H1 (cell line): ENCODE data around the gene PIM1. TPM values are rescaled to one million over a fixed set of nuclear protein-coding genes. Genes with fewer than 3 reads are reported as not detected.
A peak's percentile ranks its signal among the peaks of the same experiment; 100 is the strongest.

Source experiments
- CTCF ChIA-PET: fragments of 300-600 bp; sonication (Branson Sonifier 250); formaldehyde crosslinking; loops from one replicate; lab custom pipeline; 2021; ENCODE audit not compliant: partially characterized antibody; lab: Charles Lee
- POLR2A ChIA-PET: fragments of 300-600 bp; sonication (Branson Sonifier 250); formaldehyde crosslinking; loops from one replicate; lab custom pipeline; 2021; ENCODE audit warnings: inconsistent platforms; ENCODE audit not compliant: partially characterized antibody; lab: Charles Lee
- DNase-seq, 2 experiments: peaks; one replicate each; pipeline versions ENCODE4 v3.0.0 to v3.0.0-alpha.2; 2010 to 2022; ENCODE audit warnings: low spot score in 2 of 2, low read depth in 1 of 2, mixed read lengths in 1 of 2
- FAIRE-seq: peaks from 2 replicates; lab custom pipeline; 2011; peaks lifted over from hg19 to GRCh38; lab: Jason Lieb, UNC
- H2AFZ ChIP-seq: 2 replicates; pipeline ENCODE4 v1.8.1; 2012; ENCODE audit warnings: low read length, inconsistent platforms
- H2AK5ac ChIP-seq: 2 replicates; pipeline ENCODE4 v1.6.1; 2013; ENCODE audit warnings: low read depth, low read length
- H2BK120ac ChIP-seq: replicated peaks from 2 replicates; pipeline ENCODE3; 2013; ENCODE audit warnings: low read depth, low read length, inconsistent platforms
- H2BK12ac ChIP-seq: 2 replicates; pipeline ENCODE4 v1.6.1; 2013; ENCODE audit warnings: low read depth, low read length
- H2BK15ac ChIP-seq: 2 replicates; pipeline ENCODE4 v1.6.1; 2013; ENCODE audit warnings: low read length
- H2BK20ac ChIP-seq: 2 replicates; pipeline ENCODE4 v1.6.1; 2013; ENCODE audit warnings: low read length
- H2BK5ac ChIP-seq: 2 replicates; pipeline ENCODE4 v1.6.1; 2013; ENCODE audit warnings: low read depth, low read length
- H3K14ac ChIP-seq: 2 replicates; pipeline ENCODE4 v1.6.1; 2013; ENCODE audit warnings: inconsistent platforms; ENCODE audit not compliant: insufficient read length
- H3K18ac ChIP-seq: 2 replicates; pipeline ENCODE4 v1.6.1; 2013; ENCODE audit warnings: low read length; ENCODE audit errors: extremely low read depth
- H3K23ac ChIP-seq: 2 replicates; pipeline ENCODE4 v1.6.1; 2013; ENCODE audit warnings: inconsistent platforms; ENCODE audit not compliant: insufficient read length
- H3K23me2 ChIP-seq: 2 replicates; pipeline ENCODE4 v1.6.1; 2013; ENCODE audit warnings: low read depth, low read length
- H3K27ac ChIP-seq: 2 replicates; pipeline ENCODE4 v1.6.1; 2011; ENCODE audit warnings: low read depth, low read length, inconsistent platforms
- H3K27me3 ChIP-seq, 4 experiments: replicated peaks in 1 of 4; 1 replicate in 1 of 4; 2 replicates in 3 of 4; pipeline versions ENCODE4 v1.6.1 to v1.8.1; 2011 to 2013; ENCODE audit warnings: low read length in 3 of 4, mild to moderate bottlenecking in 3 of 4, inconsistent platforms in 2 of 4, mixed read lengths in 2 of 4, moderate library complexity in 1 of 4; ENCODE audit not compliant: control insufficient read depth in 3 of 4, insufficient read depth in 3 of 4; ENCODE audit errors: extremely low read depth in 1 of 4
- H3K36me3 ChIP-seq, 4 experiments: 2 replicates each; pipeline versions ENCODE4 v1.6.1 to v1.8.1; 2011 to 2013; ENCODE audit warnings: mild to moderate bottlenecking in 4 of 4, low read length in 3 of 4, moderate library complexity in 2 of 4, control low read depth in 1 of 4, inconsistent platforms in 1 of 4; ENCODE audit not compliant: insufficient read depth in 4 of 4, control insufficient read depth in 2 of 4
- H3K4ac ChIP-seq: replicated peaks from 2 replicates; pipeline ENCODE3; 2013; ENCODE audit warnings: low read length, low read depth, mixed read lengths, inconsistent platforms; ENCODE audit not compliant: insufficient read length
- H3K4me1 ChIP-seq, 4 experiments: replicated peaks in 1 of 4; 1 replicate in 1 of 4; 2 replicates in 3 of 4; pipeline versions ENCODE4 v1.6.1 to v1.8.1; 2011 to 2013; ENCODE audit warnings: low read length in 3 of 4, inconsistent platforms in 2 of 4, mixed read lengths in 1 of 4; ENCODE audit not compliant: insufficient read depth in 4 of 4, control insufficient read depth in 3 of 4
- H3K4me2 ChIP-seq, 2 experiments: 2 replicates each; pipeline versions ENCODE4 v1.6.1 to v1.8.1; 2011 to 2013; ENCODE audit warnings: low read depth in 2 of 2, low read length in 2 of 2, control low read depth in 1 of 2, inconsistent platforms in 1 of 2, mild to moderate bottlenecking in 1 of 2; ENCODE audit not compliant: insufficient read depth in 1 of 2
- H3K4me3 ChIP-seq, 4 experiments: fragments of 200-600, 300-600 bp in 1 of 4; sonication (generic), shearing (Covaris generic), sonication (Bioruptor Twin) in 1 of 4; 2 replicates each; pipeline versions ENCODE4 v1.5.1 to v1.8.1; 2011 to 2016; ENCODE audit warnings: low read length in 4 of 4, low read depth in 3 of 4, control low read depth in 2 of 4, inconsistent platforms in 2 of 4, mild to moderate bottlenecking in 2 of 4, mixed read lengths in 1 of 4, moderate library complexity in 1 of 4; ENCODE audit not compliant: insufficient read depth in 2 of 4; ENCODE audit errors: extremely low read depth in 1 of 4
- H3K56ac ChIP-seq: replicated peaks from 2 replicates; pipeline ENCODE3; 2013; ENCODE audit warnings: low read depth, mild to moderate bottlenecking, mixed read lengths, low read length, inconsistent platforms; ENCODE audit not compliant: insufficient read length
- H3K79me1 ChIP-seq: 2 replicates; pipeline ENCODE4 v1.6.1; 2013; ENCODE audit warnings: low read depth, low read length, control low read depth
- H3K79me2 ChIP-seq, 2 experiments: 2 replicates each; pipeline versions ENCODE4 v1.6.1 to v1.8.1; 2012 to 2013; ENCODE audit warnings: low read length in 2 of 2, mild to moderate bottlenecking in 2 of 2, inconsistent platforms in 1 of 2; ENCODE audit not compliant: insufficient read depth in 2 of 2, control insufficient read depth in 1 of 2
- H3K9ac ChIP-seq, 4 experiments: replicated peaks in 1 of 4; 1 replicate in 1 of 4; 2 replicates in 3 of 4; pipeline versions ENCODE4 v1.6.1 to v1.8.1; 2011 to 2013; ENCODE audit warnings: low read depth in 3 of 4, low read length in 3 of 4, control low read depth in 2 of 4, mild to moderate bottlenecking in 2 of 4, moderate library complexity in 2 of 4, inconsistent platforms in 1 of 4; ENCODE audit errors: extremely low read depth in 1 of 4
- H3K9me3 ChIP-seq, 2 experiments: 2 replicates each; pipeline versions ENCODE4 v1.6.1 to v1.8.1; 2012 to 2013; ENCODE audit warnings: mild to moderate bottlenecking in 2 of 2, moderate library complexity in 2 of 2, control low read depth in 1 of 2, inconsistent platforms in 1 of 2, low read depth in 1 of 2, low read length in 1 of 2, mixed read lengths in 1 of 2; ENCODE audit not compliant: insufficient read depth in 2 of 2
- H4K20me1 ChIP-seq, 2 experiments: replicated peaks in 1 of 2; 2 replicates each; pipeline versions ENCODE3 to v1.8.1; 2011 to 2013; ENCODE audit warnings: inconsistent platforms in 2 of 2, low read length in 2 of 2, mild to moderate bottlenecking in 1 of 2; ENCODE audit not compliant: insufficient read depth in 2 of 2, control insufficient read depth in 1 of 2
- H4K5ac ChIP-seq: 2 replicates; pipeline ENCODE4 v1.6.1; 2013; ENCODE audit warnings: low read length, low read depth, mixed read lengths, inconsistent platforms; ENCODE audit not compliant: insufficient read length
- H4K8ac ChIP-seq: 2 replicates; pipeline ENCODE4 v1.8.0; 2013; ENCODE audit warnings: mild to moderate bottlenecking, moderate library complexity, low read length, inconsistent platforms; ENCODE audit not compliant: insufficient read depth; ENCODE audit errors: extremely low read depth
- H4K91ac ChIP-seq: replicated peaks from 2 replicates; pipeline ENCODE3; 2013; ENCODE audit warnings: low read length, mixed read lengths, inconsistent platforms; ENCODE audit not compliant: insufficient read length
- CBX8 ChIP-seq: fragments of 300-800, 300-1000 bp; sonication (generic); IDR thresholded peaks from 2 replicates; pipeline ENCODE4 v1.7.1; 2016; ENCODE audit warnings: low read depth, low read length, borderline replicate concordance
- KDM4A ChIP-seq: IDR thresholded peaks from one replicate; pipeline ENCODE4 v1.7.1; 2012; ENCODE audit warnings: low read depth, mild to moderate bottlenecking, moderate library complexity, low read length, inconsistent platforms; ENCODE audit not compliant: severe bottlenecking
- RNF2 ChIP-seq: fragments of 200-900, 300-1000 bp; sonication (generic); IDR thresholded peaks from 2 replicates; pipeline ENCODE4 v1.7.1; 2016; ENCODE audit warnings: borderline replicate concordance, low read depth, mild to moderate bottlenecking, antibody characterized with exemption, low read length; ENCODE audit not compliant: poor library complexity, severe bottlenecking; ENCODE audit errors: missing control alignments
- SIN3A ChIP-seq, 2 experiments: IDR thresholded peaks in 1 of 2; conservative IDR thresholded peaks in 1 of 2; 2 replicates each; pipeline ENCODE4 v1.6.1; 2011 to 2012; ENCODE audit warnings: low read length in 2 of 2, improper control_type of control experiment in 1 of 2, low read depth in 1 of 2, mild to moderate bottlenecking in 1 of 2
- TAF7 ChIP-seq: optimal IDR thresholded peaks from 2 replicates; pipeline ENCODE3; 2011; ENCODE audit warnings: low read depth, mild to moderate bottlenecking, inconsistent platforms, low read length, moderate library complexity, borderline replicate concordance
- TEAD4 ChIP-seq: IDR thresholded peaks from 2 replicates; pipeline ENCODE4 v1.6.1; 2012; ENCODE audit warnings: low read depth, low read length, inconsistent platforms, mixed read lengths
- WGBS, 2 experiments: shearing (Covaris generic) in 1 of 2; methylation state at CpG; one replicate each; pipeline versions ENCODE4 v1.1.6 to v1.1.7; 2013 to 2015; ENCODE audit warnings: low lambda C conversion rate in 2 of 2, mixed read lengths in 2 of 2, inconsistent platforms in 1 of 2, low coverage in 1 of 2, missing lambda C conversion rate in 1 of 2; ENCODE audit not compliant: insufficient replicate concordance in 2 of 2, insufficient coverage in 1 of 2, insufficient read length in 1 of 2; ENCODE audit errors: extremely low coverage in 1 of 2, missing lambda C conversion rate in 1 of 2; 5-methylcytosine and 5-hydroxymethylcytosine counted together
- polyA plus RNA-seq, 7 experiments: library from polyadenylated mRNA; depleted of rRNA in 3 of 7; stranded (reverse) in 5 of 7; unstranded in 2 of 7; fragments of >200 nt in 5 of 7; fragments of 200-250 nt in 2 of 7; gene quantifications; 1 replicate in 5 of 7; 2 replicates in 1 of 7; 4 replicates in 1 of 7; pipeline versions ENCODE4 v1.2.1 to v1.2.3, GENCODE V29; 2011 to 2013; ENCODE audit warnings: missing spikeins in 2 of 7, mixed read lengths in 2 of 7
- total RNA-seq: library from RNA; stranded (reverse); fragmentation: NEBNext Ultra II Directional; extraction: Animal tissue kit (Norgen Biotek cat#: 25700); gene quantifications from 2 replicates; pipeline ENCODE4 v1.2.1, GENCODE V29; 2021

The PIM1 gene
- total and polyA plus RNA-seq, 2 of the 8 experiments (the other 6 are each of a cell fraction or from before 2014, with no cell fraction given) = 25.5 to 94.9 TPM

- Histone ChIP-seq H3K18ac (no peak overlapping the region), H2BK5ac (no peak overlapping the region), H3K27me3 (no peaks in the 10 kb centered on the region), H4K5ac (no peak overlapping the region), H3K4me1 (peaks cover 0 to 5% (median under 1%) of the 10 kb centered on the region in 4 experiments; a peak in 2 of 7 replicates), H3K4me2 (no peak overlapping the region), H3K79me1 (no peaks in the 10 kb centered on the region), H3K4ac (no peak overlapping the region), H2BK15ac (no peak overlapping the region), H3K27ac (no peak overlapping the region), H3K23me2 (no peaks in the 10 kb centered on the region), H3K4me3 (no peak overlapping the region), H4K20me1 (no peaks in the 10 kb centered on the region), H3K56ac (no peak overlapping the region), H2BK20ac (peak overlapping the region; percentile 23; the same call in 1 of the 2 replicates), H2AFZ (no peak overlapping the region), H3K23ac (no peak overlapping the region), H4K8ac (0 out of 2 replicates have a peak overlapping the region, but pooled peaks have one; percentile 1), H3K9me3 (no peaks in the 10 kb centered on the region), H3K9ac (no peak overlapping the region), H3K36me3 (no peaks in the 10 kb centered on the region), H2BK120ac (no peak overlapping the region), H4K91ac (no peak overlapping the region), H2AK5ac (no peak overlapping the region), H3K79me2 (no peaks in the 10 kb centered on the region), H3K14ac (no peak overlapping the region), H2BK12ac (0 out of 2 replicates have a peak overlapping the region, but pooled peaks have one; percentile 18)
- DNase-seq (no peak), FAIRE-seq (no peak)
- ChIA-PET CTCF (interaction anchor here (0.8 kb wide), 1 partner anchor 99 kb away, joined by 3 read pairs; no protein-coding TSS in a partner anchor), POLR2A (interaction anchor here (2.0 to 27.8 kb wide), 2 partner anchors 14 to 30 kb away, joined by 17 to 1024 read pairs; partner anchors contain the start of gene PIM1)
- TF ChIP-seq TEAD4 (no peak), TAF7 (no peak), KDM4A (no peak), SIN3A (conservative IDR thresholded peaks at IDR 0.05 in 1 of 2, IDR thresholded peaks at IDR 0.05 in 1 of 2; ENCODE audit: low read depth in 1 of 2, low read length in 2 of 2) (no peak), CBX8 (no peak), RNF2 (no peak)
- WGBS, 2 experiments = 89% methylated on average over 11 of the region's 11 CpGs; no CpG with 5 or more reads in 1 of the 2 experiments
Measured at GRCh38 chr6:37155394-37156312, 14.3 kb upstream of the PIM1 start.
